ENCODE data around the gene RHBDF2. TPM values are rescaled to one million over a fixed set of nuclear protein-coding genes. Genes with fewer than 3 reads are reported as not detected.

Gene RHBDF2
- total RNA-seq, 2 donors from 2014 or later = 11.6 to 23.9 TPM

DNA sequence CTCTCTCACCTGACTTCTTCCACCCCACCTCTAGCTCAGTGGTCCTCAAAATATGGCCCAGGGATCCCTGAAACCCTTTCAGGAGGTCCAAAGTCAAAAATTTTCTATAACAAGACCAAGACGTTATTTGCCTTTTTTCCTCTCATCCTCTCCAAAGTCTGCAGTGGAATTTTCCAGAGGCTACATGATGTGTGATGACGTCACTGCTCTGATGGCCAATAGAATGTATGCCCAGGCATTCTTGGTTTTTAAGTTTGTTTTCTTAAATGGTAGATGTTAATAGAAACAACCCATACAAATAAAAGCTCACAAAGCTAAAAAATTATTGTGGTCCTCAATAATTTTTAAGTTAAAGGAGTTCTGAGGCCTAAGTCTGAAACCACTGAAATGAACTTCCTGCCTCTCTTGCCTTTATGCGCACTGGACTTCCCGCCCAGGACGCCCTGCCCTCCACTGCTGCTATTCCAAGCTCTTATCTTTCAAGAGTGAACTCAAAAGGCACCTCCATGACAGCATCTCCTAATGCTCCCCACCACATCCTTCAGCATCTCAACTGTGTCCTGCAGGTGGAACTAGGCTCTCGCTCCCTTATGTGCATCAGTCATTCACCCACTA lies 61.8 kb downstream of the RHBDF2 start:
- no peak overlapping the region for H3K27ac ChIP-seq
- no peaks in the 10 kb centered on the region for H3K27me3 ChIP-seq
- H3K4me1 ChIP-seq = no peaks in the 10 kb centered on the region
- H3K9me3 ChIP-seq = no peaks in the 10 kb centered on the region
- intact Hi-C loops (cut with DNase I) = no loop called here
- TF ChIP-seq, protein P1, sequence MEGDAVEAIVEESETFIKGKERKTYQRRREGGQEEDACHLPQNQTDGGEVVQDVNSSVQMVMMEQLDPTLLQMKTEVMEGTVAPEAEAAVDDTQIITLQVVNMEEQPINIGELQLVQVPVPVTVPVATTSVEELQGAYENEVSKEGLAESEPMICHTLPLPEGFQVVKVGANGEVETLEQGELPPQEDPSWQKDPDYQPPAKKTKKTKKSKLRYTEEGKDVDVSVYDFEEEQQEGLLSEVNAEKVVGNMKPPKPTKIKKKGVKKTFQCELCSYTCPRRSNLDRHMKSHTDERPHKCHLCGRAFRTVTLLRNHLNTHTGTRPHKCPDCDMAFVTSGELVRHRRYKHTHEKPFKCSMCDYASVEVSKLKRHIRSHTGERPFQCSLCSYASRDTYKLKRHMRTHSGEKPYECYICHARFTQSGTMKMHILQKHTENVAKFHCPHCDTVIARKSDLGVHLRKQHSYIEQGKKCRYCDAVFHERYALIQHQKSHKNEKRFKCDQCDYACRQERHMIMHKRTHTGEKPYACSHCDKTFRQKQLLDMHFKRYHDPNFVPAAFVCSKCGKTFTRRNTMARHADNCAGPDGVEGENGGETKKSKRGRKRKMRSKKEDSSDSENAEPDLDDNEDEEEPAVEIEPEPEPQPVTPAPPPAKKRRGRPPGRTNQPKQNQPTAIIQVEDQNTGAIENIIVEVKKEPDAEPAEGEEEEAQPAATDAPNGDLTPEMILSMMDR (IDR thresholded peaks at IDR 0.05) = no peak
- no peaks in the 10 kb centered on the region for H3K36me3 ChIP-seq
- no peak for DNase-seq
- no peak overlapping the region for H3K4me3 ChIP-seq
- H3K9ac ChIP-seq (ENCODE audit: low read depth in 2 of 2, low read length in 2 of 2) = no peak overlapping the region

DNA sequence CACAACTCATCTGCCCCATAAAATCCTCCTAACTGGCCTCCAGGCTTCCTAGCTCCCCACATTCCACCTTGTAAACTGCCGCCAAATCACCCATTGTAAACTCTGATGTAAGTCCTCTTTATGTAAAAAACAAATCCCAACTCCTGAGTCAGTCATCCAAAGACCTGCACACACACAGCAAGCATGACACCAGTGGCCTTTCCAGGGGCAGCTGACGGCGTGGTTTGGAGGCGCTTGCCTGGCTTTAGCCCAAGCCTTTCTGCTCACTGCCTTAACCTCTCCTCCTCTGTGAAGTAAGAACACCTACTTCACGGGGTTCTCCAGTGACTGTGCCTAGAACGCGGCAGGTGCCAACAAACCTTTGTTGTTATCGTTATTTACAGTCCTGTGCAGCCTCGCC lies 62.3 kb downstream of the RHBDF2 start:
- no peak overlapping the region for H3K27ac ChIP-seq
- TF ChIP-seq, protein P1 (IDR thresholded peaks at IDR 0.05) = no peak
- H3K9me3 ChIP-seq = no peaks in the 10 kb centered on the region
- intact Hi-C loops (cut with DNase I) = no loop called here
- H3K4me1 ChIP-seq = no peaks in the 10 kb centered on the region
- H3K4me3 ChIP-seq = no peak overlapping the region
- H3K9ac ChIP-seq (ENCODE audit: low read depth in 2 of 2, low read length in 2 of 2) = no peak overlapping the region
- no peaks in the 10 kb centered on the region for H3K27me3 ChIP-seq
- DNase-seq = no peak
- no peaks in the 10 kb centered on the region for H3K36me3 ChIP-seq

DNA sequence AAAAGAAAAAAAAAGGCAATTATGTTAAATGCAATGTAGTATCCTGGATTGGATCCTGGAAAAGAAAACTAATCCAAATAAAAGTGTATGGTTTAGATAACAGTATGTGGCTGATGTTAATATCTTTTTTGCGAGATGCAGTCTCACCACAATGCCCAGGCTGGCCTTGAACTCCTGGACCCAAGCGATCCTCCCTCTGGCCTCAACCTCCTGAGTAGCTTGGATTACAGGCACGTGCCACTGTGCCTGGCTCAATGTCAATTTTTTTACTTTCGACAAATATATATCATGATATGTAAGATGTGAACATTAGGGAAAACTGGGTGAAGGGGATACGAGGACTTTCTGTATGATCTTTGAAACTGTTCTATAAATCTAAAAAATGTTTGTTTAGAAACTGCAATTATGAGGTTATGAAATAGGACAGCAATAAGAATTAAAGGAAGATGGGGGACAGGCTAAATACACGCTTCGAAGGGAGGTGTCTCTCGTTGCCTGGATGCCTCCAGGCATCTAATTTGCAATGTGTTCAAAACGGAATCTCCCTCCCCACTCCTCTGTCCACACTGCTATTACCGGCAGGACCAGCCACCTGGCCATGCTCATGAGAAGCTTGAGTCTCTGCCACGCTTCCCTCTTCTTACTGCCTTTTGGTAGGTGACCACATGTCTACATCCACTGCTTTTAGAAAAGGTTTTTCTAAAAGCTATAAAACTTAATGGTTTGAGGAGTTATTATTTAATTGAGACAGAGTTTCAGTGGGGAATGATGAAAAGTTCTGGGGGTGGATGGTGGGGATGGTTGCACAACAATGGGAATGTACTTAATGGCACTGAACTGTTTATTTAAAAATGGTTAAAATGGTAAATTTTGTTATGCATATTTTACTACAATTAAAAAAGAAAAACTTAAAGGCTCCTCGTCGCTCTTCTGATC lies 63.5 kb downstream of the RHBDF2 start:
- intact Hi-C loops (cut with DNase I) = no loop called here
- H3K36me3 ChIP-seq = no peaks in the 10 kb centered on the region

DNA sequence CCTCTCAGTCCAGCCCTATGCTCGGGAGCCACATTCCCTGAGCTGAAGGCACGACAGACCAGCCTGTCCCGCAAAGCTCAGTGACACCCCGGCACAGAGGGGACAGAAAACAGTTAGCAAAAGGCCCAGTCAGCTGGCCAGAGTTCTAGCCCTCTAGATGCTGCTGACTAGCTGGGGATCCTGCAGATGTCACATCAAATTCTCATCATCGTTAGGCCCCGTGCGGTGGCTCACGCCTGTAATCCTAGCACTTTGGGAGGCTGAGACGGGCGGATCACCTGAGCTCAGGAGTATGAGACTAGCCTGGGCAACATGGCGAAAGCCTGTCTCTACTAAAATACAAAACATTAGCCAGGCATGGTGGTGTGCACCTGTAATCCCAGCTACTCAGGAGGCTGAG lies 65.5 kb downstream of the RHBDF2 start:
- no peak overlapping the region for H3K27ac ChIP-seq
- H3K9me3 ChIP-seq = no peaks in the 10 kb centered on the region
- no peaks in the 10 kb centered on the region for H3K4me1 ChIP-seq
- TF ChIP-seq, protein P1 (IDR thresholded peaks at IDR 0.05) = no peak
- DNase-seq = no peak
- no peaks in the 10 kb centered on the region for H3K27me3 ChIP-seq
- no peaks in the 10 kb centered on the region for H3K36me3 ChIP-seq
- no peak overlapping the region for H3K9ac ChIP-seq (ENCODE audit: low read depth in 2 of 2, low read length in 2 of 2)
- intact Hi-C loops (cut with DNase I) = no loop called here
- no peak overlapping the region for H3K4me3 ChIP-seq

More for the DNA sequence above, 63.5 kb downstream of the RHBDF2 start:
- H3K27me3 ChIP-seq = no peaks in the 10 kb centered on the region
- H3K4me3 ChIP-seq = no peak overlapping the region
- DNase-seq = no peak
- no peak overlapping the region for H3K9ac ChIP-seq (ENCODE audit: low read depth in 2 of 2, low read length in 2 of 2)
- H3K4me1 ChIP-seq = no peaks in the 10 kb centered on the region
- H3K27ac ChIP-seq = no peak overlapping the region
- TF ChIP-seq, protein P1 (IDR thresholded peaks at IDR 0.05) = no peak
- no peaks in the 10 kb centered on the region for H3K9me3 ChIP-seq

DNA sequence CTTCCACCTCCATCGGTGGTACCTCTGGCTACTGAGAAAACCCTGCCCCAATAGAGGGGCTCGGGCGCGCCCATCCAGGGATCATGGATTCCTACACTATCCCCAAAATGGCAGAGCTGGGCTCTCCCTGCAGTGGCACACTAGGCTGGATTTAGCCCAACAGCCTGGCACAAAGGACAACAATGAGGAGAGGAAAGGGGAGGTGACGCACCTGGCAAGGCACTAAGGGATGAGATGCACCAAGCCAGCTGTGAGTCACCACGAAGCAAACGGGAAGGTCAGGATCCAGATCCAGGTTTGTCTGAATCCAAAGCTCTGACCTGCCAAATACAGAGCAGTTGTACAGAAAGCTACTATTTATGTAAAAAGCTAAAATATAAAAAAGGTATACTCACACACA lies 66.4 kb downstream of the RHBDF2 start:
- TF ChIP-seq, protein P1 (IDR thresholded peaks at IDR 0.05) = no peak
- no peaks in the 10 kb centered on the region for H3K4me1 ChIP-seq

More for the DNA sequence above, 66.4 kb downstream of the RHBDF2 start:
- Histone ChIP-seq H3K9me3 (no peaks in the 10 kb centered on the region), H3K4me3 (no peak overlapping the region), H3K36me3 (no peaks in the 10 kb centered on the region), H3K9ac (ENCODE audit: low read depth in 2 of 2, low read length in 2 of 2) (no peak overlapping the region), H3K27me3 (no peaks in the 10 kb centered on the region), H3K27ac (no peak overlapping the region)
- intact Hi-C loops (cut with DNase I) = no loop called here
- no peak for DNase-seq
